HCT116 (cell line): ENCODE measurements around the gene PXN. TPM values are rescaled to one million over a fixed set of nuclear protein-coding genes. Genes with fewer than 3 reads are reported as not detected.

Experiments
- ATAC-seq: fragments of 200-7000 bp; cut with Tn5 transposase; 2 replicates; pipeline ENCODE4 v1.9.1; 2020; ENCODE audit warnings: mild to moderate bottlenecking, moderate library complexity
- BruUV-seq: library from RNA; stranded (reverse); fragments of 400-500 nt; replicated peaks from 2 replicates; lab custom pipeline; 2021; lab: Mats Ljungman, UMichigan
- CTCF ChIA-PET: fragments of 300-600 bp; sonication (Branson Sonifier 250); formaldehyde crosslinking; loops from one replicate; lab custom pipeline; 2021; ENCODE audit warnings: antibody characterized with exemption; lab: Charles Lee
- POLR2A ChIA-PET: fragments of 300-600, 350-600 bp; sonication (Branson Sonifier 250); formaldehyde crosslinking; loops from one replicate; lab custom pipeline; 2021; ENCODE audit warnings: antibody characterized with exemption; lab: Charles Lee
- RAD21 ChIA-PET, 2 experiments: fragments of 300-600 bp; sonication (Branson Sonifier 250); formaldehyde crosslinking; loops; one replicate each; lab custom pipeline; 2023; ENCODE audit warnings: low total read pairs in 2 of 2; ENCODE audit not compliant: uncharacterized antibody in 2 of 2, unreplicated experiment in 2 of 2, low non-redundant PET in 1 of 2; lab: Charles Lee
- DNase-seq: peaks from one replicate; pipeline ENCODE4 v3.0.0-alpha.2; 2010; ENCODE audit warnings: low read depth, low spot score
- H2AFZ ChIP-seq: fragments of 200-600 bp; shearing (Covaris generic), sonication (generic); 2 replicates; pipeline ENCODE4 v1.6.1; 2017; ENCODE audit warnings: low read depth, mixed run types, mixed read lengths, antibody characterized with exemption, low read length; ENCODE audit not compliant: poor library complexity, severe bottlenecking
- H3K27ac ChIP-seq: 2 replicates; pipeline ENCODE4 v1.5.1; 2012; ENCODE audit warnings: low read depth, low read length
- H3K27me3 ChIP-seq: fragments of 200-600 bp; sonication (generic); 2 replicates; pipeline ENCODE4 v1.6.1; 2016; ENCODE audit warnings: mixed run types, low read length, mixed read lengths; ENCODE audit not compliant: insufficient read depth
- H3K36me3 ChIP-seq, 2 experiments: fragments of 200-500 bp in 1 of 2; fragments of 200-600 bp in 1 of 2; sonication (Bioruptor generic) in 1 of 2; sonication (generic) in 1 of 2; 2 replicates each; pipeline versions ENCODE4 v1.5.1 to v1.6.1; 2014 to 2016; ENCODE audit warnings: low read length in 2 of 2, inconsistent platforms in 1 of 2, mixed read lengths in 1 of 2, mixed run types in 1 of 2; ENCODE audit not compliant: insufficient read depth in 2 of 2, control insufficient read depth in 1 of 2
- H3K4me1 ChIP-seq, 2 experiments: fragments of 200-600 bp in 1 of 2; sonication (generic) in 1 of 2; 2 replicates each; pipeline versions ENCODE4 v1.5.1 to v1.6.1; 2012 to 2017; ENCODE audit warnings: low read length in 2 of 2, inconsistent platforms in 1 of 2, mild to moderate bottlenecking in 1 of 2, mixed read lengths in 1 of 2, mixed run types in 1 of 2, moderate library complexity in 1 of 2; ENCODE audit not compliant: insufficient read depth in 2 of 2, control insufficient read depth in 1 of 2
- H3K4me2 ChIP-seq: fragments of 200-600 bp; sonication (generic); 2 replicates; pipeline ENCODE4 v1.6.1; 2017; ENCODE audit warnings: mixed run types, low read length, mixed read lengths
- H3K4me3 ChIP-seq, 2 experiments: fragments of 200-600 bp in 1 of 2; sonication (generic) in 1 of 2; replicated peaks in 1 of 2; 2 replicates each; pipeline ENCODE4 v1.5.1; 2011 to 2016; ENCODE audit warnings: low read length in 2 of 2, control low read depth in 1 of 2, low read depth in 1 of 2, mild to moderate bottlenecking in 1 of 2, mixed read lengths in 1 of 2, mixed run types in 1 of 2
- H3K79me2 ChIP-seq: fragments of 200-600 bp; sonication (generic); 2 replicates; pipeline ENCODE4 v1.6.1; 2017; ENCODE audit warnings: mild to moderate bottlenecking, mixed run types, low read length, moderate library complexity, mixed read lengths; ENCODE audit not compliant: insufficient read depth
- H3K9ac ChIP-seq: fragments of 200-600 bp; sonication (generic); 2 replicates; pipeline ENCODE4 v1.6.1; 2016; ENCODE audit warnings: low read length, mixed read lengths
- H3K9me2 ChIP-seq: fragments of 200-600 bp; sonication (generic), shearing (Covaris generic); 2 replicates; pipeline ENCODE4 v1.6.1; 2017; ENCODE audit warnings: mixed run types, mild to moderate bottlenecking, moderate library complexity; ENCODE audit not compliant: insufficient read depth
- H3K9me3 ChIP-seq, 2 experiments: fragments of 200-500 bp in 1 of 2; fragments of 200-600 bp in 1 of 2; sonication (Bioruptor generic) in 1 of 2; sonication (generic) in 1 of 2; 2 replicates each; pipeline ENCODE4 v1.6.1; 2014 to 2017; ENCODE audit warnings: low read length in 2 of 2, mixed read lengths in 2 of 2, inconsistent platforms in 1 of 2, low read depth in 1 of 2, mild to moderate bottlenecking in 1 of 2, mixed run types in 1 of 2, moderate library complexity in 1 of 2; ENCODE audit not compliant: control insufficient read depth in 1 of 2, insufficient read depth in 1 of 2
- H4K20me1 ChIP-seq: fragments of 200-600 bp; sonication (generic), shearing (Covaris generic); 2 replicates; pipeline ENCODE4 v1.6.1; 2017; ENCODE audit warnings: mixed run types, mild to moderate bottlenecking, moderate library complexity; ENCODE audit not compliant: insufficient read depth
- CBX3 ChIP-seq: IDR thresholded peaks from 2 replicates; pipeline ENCODE4 v1.6.1; 2012; ENCODE audit warnings: low read depth
- POLR2A ChIP-seq: IDR thresholded peaks from 2 replicates; pipeline ENCODE4 v1.7.0; 2011; ENCODE audit warnings: borderline replicate concordance; ENCODE audit not compliant: insufficient read depth, insufficient read length; ENCODE audit errors: extremely low read depth
- POLR2AphosphoS5 ChIP-seq: IDR thresholded peaks from 2 replicates; pipeline ENCODE4 v1.6.1; 2011; ENCODE audit warnings: mild to moderate bottlenecking, low read depth, low read length, moderate library complexity
- RAD21 ChIP-seq: IDR thresholded peaks from 2 replicates; pipeline ENCODE4 v1.6.1; 2012; ENCODE audit warnings: low read depth, mild to moderate bottlenecking
- SP1 ChIP-seq: IDR thresholded peaks from 2 replicates; pipeline ENCODE4 v1.6.1; 2012; ENCODE audit warnings: low read depth
- TCF7L2 ChIP-seq: IDR thresholded peaks from 2 replicates; pipeline ENCODE4 v1.7.0; 2011; ENCODE audit warnings: borderline replicate concordance, inconsistent platforms; ENCODE audit not compliant: insufficient read depth, insufficient read length; ENCODE audit errors: extremely low read depth
- YY1 ChIP-seq: IDR thresholded peaks from 2 replicates; pipeline ENCODE4 v1.6.1; 2011; ENCODE audit warnings: low read length, low read depth, moderate library complexity, mild to moderate bottlenecking; ENCODE audit not compliant: insufficient replicate concordance; ENCODE audit errors: extremely low read depth
- ZFX ChIP-seq: fragments of 450-650 bp; IDR thresholded peaks from 2 replicates; pipeline ENCODE4 v1.6.1; 2017
- ZNF274 ChIP-seq: fragments of 200-500 bp; sonication (Bioruptor generic); IDR thresholded peaks from 2 replicates; pipeline ENCODE4 v1.6.1; 2014; ENCODE audit warnings: mild to moderate bottlenecking, low read depth, low read length, inconsistent platforms
- intact Hi-C: fragments of 100-400 bp; cut with micrococcal nuclease; formaldehyde crosslinking; loops from 2 replicates; pipeline ENCODE4 v1.10.0; 2022
- total RNA-seq: library from RNA; stranded (reverse); gene quantifications from one replicate; pipeline ENCODE4 v1.2.1, GENCODE V29; 2021; ENCODE audit not compliant: unreplicated experiment
- TF ChIP-seq, protein P1 (sequence below), 3 experiments: fragments of 200-600 bp in 1 of 3; sonication (generic) in 1 of 3; IDR thresholded peaks in 2 of 3; conservative IDR thresholded peaks in 1 of 3; 2 replicates each; pipeline ENCODE4 v1.5.1; 2012 to 2017; ENCODE audit warnings: low read depth in 2 of 3, low read length in 2 of 3, antibody characterized with exemption in 1 of 3, borderline replicate concordance in 1 of 3, control low read depth in 1 of 3, mild to moderate bottlenecking in 1 of 3, mixed read lengths in 1 of 3, mixed run types in 1 of 3, moderate library complexity in 1 of 3; ENCODE audit not compliant: insufficient read depth in 1 of 3
- TF ChIP-seq, protein P2 (sequence below): IDR thresholded peaks from 2 replicates; pipeline ENCODE4 v1.6.1; 2012; ENCODE audit warnings: low read depth
- TF ChIP-seq, protein P3 (sequence below): IDR thresholded peaks from 2 replicates; pipeline ENCODE4 v1.6.1; 2011; ENCODE audit warnings: mild to moderate bottlenecking, low read length, moderate library complexity; ENCODE audit not compliant: insufficient replicate concordance; ENCODE audit errors: extremely low read depth

Gene PXN
- total RNA-seq, 1 experiment from 2014 or later = 211 TPM

DNA sequence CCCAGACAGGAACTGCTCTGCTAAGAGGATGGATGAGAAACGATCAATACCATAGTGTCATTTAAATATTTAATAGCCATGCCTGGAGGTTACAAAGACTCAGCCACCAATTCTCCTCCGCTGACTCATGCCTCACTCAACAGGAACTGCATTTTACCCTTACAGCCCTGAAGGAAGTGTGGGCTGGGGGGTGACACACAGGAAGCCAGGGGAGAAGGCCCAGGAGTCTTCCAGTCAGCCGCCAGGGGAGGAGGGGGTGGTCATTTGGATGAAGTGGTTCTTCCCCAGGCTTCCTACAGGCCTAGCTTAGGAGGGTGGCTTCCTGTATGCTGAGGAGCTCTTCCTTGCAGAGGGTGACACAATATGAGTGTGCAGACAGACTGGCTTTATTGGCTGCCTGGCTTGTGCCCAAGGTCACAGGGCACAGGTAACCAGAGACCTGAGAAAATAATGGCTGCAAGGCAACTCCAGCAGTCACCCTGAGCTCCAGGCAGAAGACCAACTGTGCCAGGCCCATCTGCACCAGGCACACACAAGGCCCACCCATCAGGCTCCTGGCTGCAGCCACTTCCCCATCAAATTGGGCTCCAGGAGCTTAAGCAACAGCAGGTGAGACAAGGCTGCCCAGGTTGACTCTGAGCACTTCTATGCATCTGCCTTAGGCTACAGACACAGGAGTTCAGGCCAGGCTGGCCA is 34.1 kb downstream of the PXN start:
- Histone ChIP-seq H3K9me2 (no peaks in the 10 kb centered on the region), H3K4me3 (peak overlapping the region; percentile 44 to 58), H3K4me1 (peaks cover 83 to 98% of the 10 kb centered on the region in 2 experiments), H3K36me3 (peaks cover 0 to 6% of the 10 kb centered on the region in 2 experiments; a peak in 1 of 4 replicates), H3K27me3 (no peaks in the 10 kb centered on the region), H3K79me2 (peaks cover 95% of the 10 kb centered on the region), H3K9me3 (no peaks in the 10 kb centered on the region), H3K27ac (peak overlapping the region; percentile 100), H3K9ac (peak overlapping the region; percentile 87), H4K20me1 (peaks cover 2% of the 10 kb centered on the region; the same call in 1 of the 2 replicates), H3K4me2 (peak overlapping the region; percentile 95), H2AFZ (no peak overlapping the region)
- DNase-seq (peak; percentile 97), ATAC-seq (peak; percentile 67)
- RAD21 ChIA-PET = interaction anchor here (0.5 to 5.4 kb wide), 4 partner anchors 23 to 60 kb away, joined by 3 to 62 read pairs (median 4); partner anchors contain the start of genes PXN (in 2 of the 2) and RNU4-2 (in 1 of the 2)
- TF ChIP-seq TCF7L2 (peak; percentile 81), RAD21 (no peak), POLR2A (no peak), ZFX (peak; percentile 14; the same call in 1 of the 2 replicates), SP1 (no peak), ZNF274 (no peak), YY1 (peak; percentile 52), CBX3 (no peak), POLR2AphosphoS5 (peak; percentile 63)
- TF ChIP-seq, protein P1, sequence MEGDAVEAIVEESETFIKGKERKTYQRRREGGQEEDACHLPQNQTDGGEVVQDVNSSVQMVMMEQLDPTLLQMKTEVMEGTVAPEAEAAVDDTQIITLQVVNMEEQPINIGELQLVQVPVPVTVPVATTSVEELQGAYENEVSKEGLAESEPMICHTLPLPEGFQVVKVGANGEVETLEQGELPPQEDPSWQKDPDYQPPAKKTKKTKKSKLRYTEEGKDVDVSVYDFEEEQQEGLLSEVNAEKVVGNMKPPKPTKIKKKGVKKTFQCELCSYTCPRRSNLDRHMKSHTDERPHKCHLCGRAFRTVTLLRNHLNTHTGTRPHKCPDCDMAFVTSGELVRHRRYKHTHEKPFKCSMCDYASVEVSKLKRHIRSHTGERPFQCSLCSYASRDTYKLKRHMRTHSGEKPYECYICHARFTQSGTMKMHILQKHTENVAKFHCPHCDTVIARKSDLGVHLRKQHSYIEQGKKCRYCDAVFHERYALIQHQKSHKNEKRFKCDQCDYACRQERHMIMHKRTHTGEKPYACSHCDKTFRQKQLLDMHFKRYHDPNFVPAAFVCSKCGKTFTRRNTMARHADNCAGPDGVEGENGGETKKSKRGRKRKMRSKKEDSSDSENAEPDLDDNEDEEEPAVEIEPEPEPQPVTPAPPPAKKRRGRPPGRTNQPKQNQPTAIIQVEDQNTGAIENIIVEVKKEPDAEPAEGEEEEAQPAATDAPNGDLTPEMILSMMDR (IDR thresholded peaks at IDR 0.05 in 2 of 3, conservative IDR thresholded peaks at IDR 0.05 in 1 of 3; ENCODE audit: borderline replicate concordance in 1 of 3, insufficient read depth in 1 of 3, low read depth in 2 of 3, low read length in 2 of 3) = peak in 1 of 3 experiments; percentile 40; a peak in 2 of 6 replicates
- TF ChIP-seq, protein P2, sequence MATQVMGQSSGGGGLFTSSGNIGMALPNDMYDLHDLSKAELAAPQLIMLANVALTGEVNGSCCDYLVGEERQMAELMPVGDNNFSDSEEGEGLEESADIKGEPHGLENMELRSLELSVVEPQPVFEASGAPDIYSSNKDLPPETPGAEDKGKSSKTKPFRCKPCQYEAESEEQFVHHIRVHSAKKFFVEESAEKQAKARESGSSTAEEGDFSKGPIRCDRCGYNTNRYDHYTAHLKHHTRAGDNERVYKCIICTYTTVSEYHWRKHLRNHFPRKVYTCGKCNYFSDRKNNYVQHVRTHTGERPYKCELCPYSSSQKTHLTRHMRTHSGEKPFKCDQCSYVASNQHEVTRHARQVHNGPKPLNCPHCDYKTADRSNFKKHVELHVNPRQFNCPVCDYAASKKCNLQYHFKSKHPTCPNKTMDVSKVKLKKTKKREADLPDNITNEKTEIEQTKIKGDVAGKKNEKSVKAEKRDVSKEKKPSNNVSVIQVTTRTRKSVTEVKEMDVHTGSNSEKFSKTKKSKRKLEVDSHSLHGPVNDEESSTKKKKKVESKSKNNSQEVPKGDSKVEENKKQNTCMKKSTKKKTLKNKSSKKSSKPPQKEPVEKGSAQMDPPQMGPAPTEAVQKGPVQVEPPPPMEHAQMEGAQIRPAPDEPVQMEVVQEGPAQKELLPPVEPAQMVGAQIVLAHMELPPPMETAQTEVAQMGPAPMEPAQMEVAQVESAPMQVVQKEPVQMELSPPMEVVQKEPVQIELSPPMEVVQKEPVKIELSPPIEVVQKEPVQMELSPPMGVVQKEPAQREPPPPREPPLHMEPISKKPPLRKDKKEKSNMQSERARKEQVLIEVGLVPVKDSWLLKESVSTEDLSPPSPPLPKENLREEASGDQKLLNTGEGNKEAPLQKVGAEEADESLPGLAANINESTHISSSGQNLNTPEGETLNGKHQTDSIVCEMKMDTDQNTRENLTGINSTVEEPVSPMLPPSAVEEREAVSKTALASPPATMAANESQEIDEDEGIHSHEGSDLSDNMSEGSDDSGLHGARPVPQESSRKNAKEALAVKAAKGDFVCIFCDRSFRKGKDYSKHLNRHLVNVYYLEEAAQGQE = no peak
- TF ChIP-seq, protein P3, sequence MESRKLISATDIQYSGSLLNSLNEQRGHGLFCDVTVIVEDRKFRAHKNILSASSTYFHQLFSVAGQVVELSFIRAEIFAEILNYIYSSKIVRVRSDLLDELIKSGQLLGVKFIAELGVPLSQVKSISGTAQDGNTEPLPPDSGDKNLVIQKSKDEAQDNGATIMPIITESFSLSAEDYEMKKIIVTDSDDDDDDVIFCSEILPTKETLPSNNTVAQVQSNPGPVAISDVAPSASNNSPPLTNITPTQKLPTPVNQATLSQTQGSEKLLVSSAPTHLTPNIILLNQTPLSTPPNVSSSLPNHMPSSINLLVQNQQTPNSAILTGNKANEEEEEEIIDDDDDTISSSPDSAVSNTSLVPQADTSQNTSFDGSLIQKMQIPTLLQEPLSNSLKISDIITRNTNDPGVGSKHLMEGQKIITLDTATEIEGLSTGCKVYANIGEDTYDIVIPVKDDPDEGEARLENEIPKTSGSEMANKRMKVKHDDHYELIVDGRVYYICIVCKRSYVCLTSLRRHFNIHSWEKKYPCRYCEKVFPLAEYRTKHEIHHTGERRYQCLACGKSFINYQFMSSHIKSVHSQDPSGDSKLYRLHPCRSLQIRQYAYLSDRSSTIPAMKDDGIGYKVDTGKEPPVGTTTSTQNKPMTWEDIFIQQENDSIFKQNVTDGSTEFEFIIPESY = peak; percentile 71
- CTCF ChIA-PET = interaction anchor here (0.6 to 8.1 kb wide), 9 partner anchors 8 to 107 kb away, joined by 3 to 181 read pairs (median 8); partner anchors contain the start of genes PXN, RNU4-1, RNU4-2 and RPLP0
- TSS peak; percentile 78 for BruUV-seq
- intact Hi-C loops = loop anchor here (10.0 kb wide), 1 partner anchor 203 kb away; the partner anchor contains the start of gene COX6A1
- POLR2A ChIA-PET = interaction anchor here (0.8 to 8.9 kb wide), 13 partner anchors 9 to 240 kb away, joined by 3 to 394 read pairs (median 8); partner anchors contain the start of genes PXN, RNU4-1, RNU4-2 and RPLP0
